Measurements from ENCODE around the gene PDZD2.

PDZD2 gene

DNA sequence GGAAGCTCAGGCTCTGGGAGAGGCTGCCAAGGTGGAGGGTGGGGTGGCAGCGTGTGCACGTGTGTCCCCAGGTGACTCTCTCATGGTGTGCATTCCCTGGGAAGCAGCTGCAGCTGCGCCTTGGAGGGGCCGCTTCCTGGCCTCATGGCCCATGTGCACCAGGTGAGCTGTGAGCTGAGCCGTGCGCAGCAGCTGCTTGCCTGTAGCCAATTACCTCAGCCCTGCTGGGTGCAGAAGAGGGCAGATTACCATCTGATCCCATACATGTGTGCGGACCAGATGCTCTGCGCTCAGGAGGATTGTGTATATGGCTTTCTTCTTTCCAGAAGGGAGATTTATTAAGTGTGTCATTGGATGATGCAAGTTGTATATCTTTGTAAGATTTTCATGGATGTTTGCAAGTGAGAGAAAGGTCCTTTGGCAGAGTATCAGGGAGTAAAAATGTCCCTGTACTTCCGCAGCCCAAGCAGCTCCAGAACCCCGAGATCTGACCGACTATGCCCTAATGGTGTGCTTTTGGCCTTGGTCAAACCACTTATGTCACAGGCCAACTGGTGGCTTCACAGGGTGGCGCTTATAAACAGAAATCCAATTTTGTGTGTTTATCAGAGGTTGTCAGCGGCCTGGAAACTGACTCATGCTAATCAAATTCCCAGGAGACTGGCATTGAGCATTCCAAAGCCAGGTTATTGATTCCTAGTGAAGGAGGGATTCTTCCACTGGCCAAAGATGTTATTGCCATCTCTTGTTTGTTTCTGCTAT lies 305.9 kb downstream of the PDZD2 start:
- no peak overlapping the region for H2AFZ ChIP-seq (ENCODE audit: low read length, unreplicated experiment)
- peaks cover 76% of the 10 kb centered on the region for H3K27me3 ChIP-seq (ENCODE audit: insufficient read depth, low read length)
- no peak overlapping the region for H3K4me3 ChIP-seq (ENCODE audit: low read depth, low read length)
- H3K79me2 ChIP-seq (ENCODE audit: control insufficient read depth, insufficient read depth, low read length, unreplicated experiment): no peaks in the 10 kb centered on the region
- no peaks in the 10 kb centered on the region for H3K4me1 ChIP-seq (ENCODE audit: control insufficient read depth, insufficient read depth, low read length, unreplicated experiment)
- no peak overlapping the region for H3K27ac ChIP-seq (ENCODE audit: low read depth, low read length)
- no peaks in the 10 kb centered on the region for H3K36me3 ChIP-seq (ENCODE audit: insufficient read depth, low read length)

DNA sequence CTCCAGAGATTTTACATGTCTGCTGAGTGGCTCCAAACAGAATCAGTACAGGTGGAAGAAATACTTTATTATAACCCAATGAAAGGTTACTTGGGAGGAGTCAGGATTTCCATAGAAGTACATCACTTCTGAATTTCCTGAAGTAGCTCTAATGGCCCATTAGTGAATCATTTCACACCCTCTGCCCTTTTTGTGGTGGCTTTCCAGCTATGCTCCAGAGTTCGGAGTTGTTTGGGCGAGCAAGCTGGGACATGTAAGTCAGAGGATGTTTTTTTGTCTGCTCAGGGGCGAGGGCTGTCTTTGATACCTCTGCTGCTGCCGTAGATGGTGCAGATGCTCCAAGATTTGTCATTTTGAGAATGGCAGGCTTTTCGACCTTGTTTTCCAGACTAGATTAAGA lies 309.1 kb downstream of the PDZD2 start:
- no peak overlapping the region for H2AFZ ChIP-seq (ENCODE audit: low read length, unreplicated experiment)
- H3K4me3 ChIP-seq (ENCODE audit: low read depth, low read length): no peak overlapping the region
- H3K27me3 ChIP-seq (ENCODE audit: insufficient read depth, low read length): peaks cover 67% of the 10 kb centered on the region
- no peaks in the 10 kb centered on the region for H3K36me3 ChIP-seq (ENCODE audit: insufficient read depth, low read length)
- no peak overlapping the region for H3K27ac ChIP-seq (ENCODE audit: low read depth, low read length)
- no peaks in the 10 kb centered on the region for H3K4me1 ChIP-seq (ENCODE audit: control insufficient read depth, insufficient read depth, low read length, unreplicated experiment)
- H3K79me2 ChIP-seq (ENCODE audit: control insufficient read depth, insufficient read depth, low read length, unreplicated experiment): no peaks in the 10 kb centered on the region

DNA sequence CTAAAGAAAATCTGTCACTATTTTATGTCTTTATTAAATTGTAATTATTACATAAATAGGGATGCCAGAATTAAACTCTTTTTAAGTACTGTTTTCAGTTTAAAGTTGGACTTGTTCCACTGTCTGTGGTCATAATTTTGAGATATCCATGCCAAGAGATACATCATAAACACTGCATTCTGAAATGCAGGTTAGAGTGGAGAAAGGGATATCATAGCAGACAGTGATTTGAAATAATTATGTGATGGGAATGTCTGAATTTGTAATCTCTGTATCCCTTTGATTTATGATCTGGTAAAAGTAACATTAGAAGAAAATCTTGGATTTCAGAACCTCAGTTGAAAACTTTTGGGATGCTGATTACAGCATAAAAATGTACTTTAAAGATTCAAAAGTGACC lies 313.1 kb downstream of the PDZD2 start:
- Histone ChIP-seq H3K36me3 (ENCODE audit: insufficient read depth, low read length) (no peaks in the 10 kb centered on the region), H2AFZ (ENCODE audit: low read length, unreplicated experiment) (no peak overlapping the region), H3K79me2 (ENCODE audit: control insufficient read depth, insufficient read depth, low read length, unreplicated experiment) (no peaks in the 10 kb centered on the region), H3K4me1 (ENCODE audit: control insufficient read depth, insufficient read depth, low read length, unreplicated experiment) (peaks cover 5% of the 10 kb centered on the region), H3K27ac (ENCODE audit: low read depth, low read length) (no peak overlapping the region), H3K4me3 (ENCODE audit: low read depth, low read length) (no peak overlapping the region), H3K27me3 (ENCODE audit: insufficient read depth, low read length) (peaks cover 30% of the 10 kb centered on the region)

DNA sequence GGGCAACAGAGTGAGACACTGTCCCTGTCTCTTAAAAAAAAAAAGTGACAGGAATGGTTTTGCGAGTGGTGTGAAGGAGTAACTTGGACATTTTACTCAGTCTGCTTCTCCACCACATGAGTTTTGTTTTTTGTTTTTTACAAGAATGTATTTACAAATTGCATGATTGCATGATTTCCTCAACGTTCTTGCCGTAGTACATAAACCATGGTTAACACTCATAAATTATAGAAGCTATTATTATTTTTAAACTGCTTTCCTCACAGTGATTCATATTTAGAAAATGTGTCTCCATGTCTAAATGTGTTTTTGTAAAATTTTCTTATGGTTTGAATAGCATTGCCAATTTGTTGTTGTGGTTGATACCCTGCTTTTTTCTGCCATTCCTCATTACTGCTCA lies 315.2 kb downstream of the PDZD2 start:
- H3K79me2 ChIP-seq (ENCODE audit: control insufficient read depth, insufficient read depth, low read length, unreplicated experiment): no peaks in the 10 kb centered on the region
- no peak overlapping the region for H3K4me3 ChIP-seq (ENCODE audit: low read depth, low read length)
- no peak overlapping the region for H2AFZ ChIP-seq (ENCODE audit: low read length, unreplicated experiment)
- no peak overlapping the region for H3K27ac ChIP-seq (ENCODE audit: low read depth, low read length)
- peaks cover 5% of the 10 kb centered on the region for H3K4me1 ChIP-seq (ENCODE audit: control insufficient read depth, insufficient read depth, low read length, unreplicated experiment)
- H3K27me3 ChIP-seq (ENCODE audit: insufficient read depth, low read length): peaks cover 32% of the 10 kb centered on the region
- H3K36me3 ChIP-seq (ENCODE audit: insufficient read depth, low read length): no peaks in the 10 kb centered on the region

DNA sequence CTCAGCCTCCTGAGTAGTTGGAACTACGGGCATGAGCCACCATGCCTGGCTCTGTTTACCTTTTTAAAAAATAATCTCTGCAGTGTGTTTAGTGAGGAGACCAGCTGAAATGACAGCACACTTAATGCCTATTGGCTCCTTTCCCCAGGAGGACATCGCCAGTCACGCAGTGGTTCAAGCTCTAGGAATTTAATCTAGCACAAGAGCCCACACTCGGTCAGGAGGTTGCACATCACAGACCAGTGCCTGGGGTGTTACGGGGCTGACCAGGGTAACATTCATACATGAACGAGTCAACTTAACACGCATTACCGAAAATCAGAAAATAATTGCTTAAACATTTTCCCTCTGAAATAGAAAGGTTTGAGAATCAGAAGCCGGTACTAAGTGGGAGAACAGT lies 318.2 kb downstream of the PDZD2 start:
- H2AFZ ChIP-seq (ENCODE audit: low read length, unreplicated experiment): no peak overlapping the region
- no peak overlapping the region for H3K4me3 ChIP-seq (ENCODE audit: low read depth, low read length)
- no peaks in the 10 kb centered on the region for H3K79me2 ChIP-seq (ENCODE audit: control insufficient read depth, insufficient read depth, low read length, unreplicated experiment)
- H3K27me3 ChIP-seq (ENCODE audit: insufficient read depth, low read length): peaks cover 34% of the 10 kb centered on the region
- H3K4me1 ChIP-seq (ENCODE audit: control insufficient read depth, insufficient read depth, low read length, unreplicated experiment): peaks cover 5% of the 10 kb centered on the region
- H3K36me3 ChIP-seq (ENCODE audit: insufficient read depth, low read length): no peaks in the 10 kb centered on the region
- H3K27ac ChIP-seq (ENCODE audit: low read depth, low read length): no peak overlapping the region

DNA sequence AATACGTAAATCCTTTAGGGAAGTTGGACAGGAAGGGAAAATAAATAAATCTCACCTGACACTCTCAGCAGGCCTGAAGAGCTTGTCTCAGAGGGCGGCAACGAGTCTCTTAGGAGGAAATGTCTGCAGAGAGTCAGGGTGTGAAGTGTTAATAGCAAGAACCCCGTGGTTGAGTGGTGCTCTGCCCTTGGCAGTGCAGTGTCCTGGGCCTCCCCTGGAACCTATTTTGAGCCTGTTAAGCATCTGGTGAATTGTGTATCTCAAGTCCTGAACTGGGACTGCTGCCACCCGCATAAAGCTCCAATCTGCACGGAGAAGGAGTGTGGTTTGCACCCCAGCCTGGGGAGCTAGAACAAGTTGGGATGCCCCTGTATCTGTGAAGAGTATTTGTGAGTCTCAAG lies 323.4 kb downstream of the PDZD2 start:
- no peak overlapping the region for H2AFZ ChIP-seq (ENCODE audit: low read length, unreplicated experiment)
- H3K27me3 ChIP-seq (ENCODE audit: insufficient read depth, low read length): peaks cover 70% of the 10 kb centered on the region
- H3K27ac ChIP-seq (ENCODE audit: low read depth, low read length): no peak overlapping the region
- no peaks in the 10 kb centered on the region for H3K79me2 ChIP-seq (ENCODE audit: control insufficient read depth, insufficient read depth, low read length, unreplicated experiment)
- H3K4me1 ChIP-seq (ENCODE audit: control insufficient read depth, insufficient read depth, low read length, unreplicated experiment): peaks cover 4% of the 10 kb centered on the region
- no peak overlapping the region for H3K4me3 ChIP-seq (ENCODE audit: low read depth, low read length)
- H3K36me3 ChIP-seq (ENCODE audit: insufficient read depth, low read length): no peaks in the 10 kb centered on the region

DNA sequence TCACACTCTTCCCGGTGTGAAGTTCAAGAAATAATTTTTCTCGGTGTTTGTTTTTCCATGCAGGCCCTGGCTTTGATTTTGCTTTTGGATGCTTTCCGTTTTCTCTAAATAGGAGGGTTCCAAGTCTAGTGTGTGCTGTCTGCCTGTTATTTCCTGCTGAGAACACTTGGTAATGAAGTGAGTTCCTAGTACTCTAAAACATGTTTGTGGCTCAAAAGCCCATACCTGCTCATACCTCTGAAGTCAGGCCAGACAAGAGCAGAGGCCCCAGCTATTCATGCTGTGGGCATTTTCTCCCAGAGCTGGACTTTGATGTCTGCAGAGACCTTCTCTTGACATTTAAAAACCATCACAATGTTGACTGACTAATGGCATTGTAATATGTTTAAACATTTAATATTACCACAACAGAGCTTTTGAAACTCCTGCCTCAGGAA lies 324.0 kb downstream of the PDZD2 start:
- H3K4me1 ChIP-seq (ENCODE audit: control insufficient read depth, insufficient read depth, low read length, unreplicated experiment): peaks cover 4% of the 10 kb centered on the region
- H3K27me3 ChIP-seq (ENCODE audit: insufficient read depth, low read length): peaks cover 71% of the 10 kb centered on the region
- H2AFZ ChIP-seq (ENCODE audit: low read length, unreplicated experiment): no peak overlapping the region
- H3K27ac ChIP-seq (ENCODE audit: low read depth, low read length): no peak overlapping the region
- H3K36me3 ChIP-seq (ENCODE audit: insufficient read depth, low read length): no peaks in the 10 kb centered on the region
- no peak overlapping the region for H3K4me3 ChIP-seq (ENCODE audit: low read depth, low read length)
- no peaks in the 10 kb centered on the region for H3K79me2 ChIP-seq (ENCODE audit: control insufficient read depth, insufficient read depth, low read length, unreplicated experiment)

DNA sequence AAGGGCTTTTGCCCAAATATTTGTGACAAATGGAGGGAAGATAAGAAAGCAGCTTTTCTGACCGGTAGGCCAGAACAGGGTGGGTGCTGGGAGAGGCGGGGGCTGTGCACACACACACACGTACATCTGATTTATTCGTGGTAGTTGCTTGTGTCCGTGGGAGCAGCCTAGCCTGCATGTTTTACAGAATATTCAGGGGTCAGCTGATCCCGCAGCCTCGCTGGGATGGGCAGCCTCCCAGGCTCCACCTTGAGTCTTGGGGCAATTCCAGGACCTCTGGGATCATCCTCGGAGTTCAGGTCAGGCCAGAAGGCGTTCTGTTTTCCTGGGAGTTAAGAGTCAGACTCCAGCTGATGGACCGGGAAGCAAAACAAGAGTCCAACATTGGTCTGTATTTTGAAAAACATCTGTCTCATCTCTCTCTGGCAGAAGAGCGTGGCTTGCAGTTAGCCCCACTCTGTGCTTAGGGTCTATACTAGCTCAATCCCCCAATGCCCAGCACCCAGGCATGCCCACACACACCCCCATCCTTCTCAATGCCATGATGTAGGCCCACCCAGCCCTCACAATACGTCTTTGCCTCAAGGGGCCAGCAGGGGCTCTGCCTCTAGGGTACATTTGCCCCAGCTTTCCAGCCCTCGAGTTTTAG lies 324.6 kb downstream of the PDZD2 start:
- Histone ChIP-seq H3K27me3 (ENCODE audit: insufficient read depth, low read length) (peaks cover 75% of the 10 kb centered on the region), H3K27ac (ENCODE audit: low read depth, low read length) (no peak overlapping the region), H2AFZ (ENCODE audit: low read length, unreplicated experiment) (no peak overlapping the region)

DNA sequence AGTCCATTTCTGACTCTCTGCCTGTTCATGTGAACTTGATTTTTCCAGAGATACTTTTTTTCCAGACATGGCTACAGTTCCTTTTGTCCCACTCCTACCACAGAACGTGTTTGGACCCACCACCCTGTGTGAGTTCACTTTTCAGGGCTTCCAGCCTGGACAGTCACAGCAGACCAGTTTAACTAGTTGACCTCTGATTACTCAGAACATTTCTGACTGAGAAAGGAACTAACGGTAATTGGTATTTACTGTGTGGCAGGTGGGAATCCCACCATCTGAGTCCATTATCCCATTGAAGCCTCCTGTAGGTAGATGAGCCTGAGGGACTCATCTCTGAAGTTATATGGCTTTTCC lies 325.1 kb downstream of the PDZD2 start:
- Histone ChIP-seq H3K27me3 (ENCODE audit: insufficient read depth, low read length) (peaks cover 80% of the 10 kb centered on the region), H3K27ac (ENCODE audit: low read depth, low read length) (no peak overlapping the region), H3K79me2 (ENCODE audit: control insufficient read depth, insufficient read depth, low read length, unreplicated experiment) (no peaks in the 10 kb centered on the region), H3K4me1 (ENCODE audit: control insufficient read depth, insufficient read depth, low read length, unreplicated experiment) (peaks cover 4% of the 10 kb centered on the region), H3K4me3 (ENCODE audit: low read depth, low read length) (no peak overlapping the region), H3K36me3 (ENCODE audit: insufficient read depth, low read length) (no peaks in the 10 kb centered on the region), H2AFZ (ENCODE audit: low read length, unreplicated experiment) (no peak overlapping the region)

More for the DNA sequence above, 324.6 kb downstream of the PDZD2 start:
- Histone ChIP-seq H3K36me3 (ENCODE audit: insufficient read depth, low read length) (no peaks in the 10 kb centered on the region), H3K4me1 (ENCODE audit: control insufficient read depth, insufficient read depth, low read length, unreplicated experiment) (peaks cover 4% of the 10 kb centered on the region), H3K4me3 (ENCODE audit: low read depth, low read length) (no peak overlapping the region), H3K79me2 (ENCODE audit: control insufficient read depth, insufficient read depth, low read length, unreplicated experiment) (no peaks in the 10 kb centered on the region)

DNA sequence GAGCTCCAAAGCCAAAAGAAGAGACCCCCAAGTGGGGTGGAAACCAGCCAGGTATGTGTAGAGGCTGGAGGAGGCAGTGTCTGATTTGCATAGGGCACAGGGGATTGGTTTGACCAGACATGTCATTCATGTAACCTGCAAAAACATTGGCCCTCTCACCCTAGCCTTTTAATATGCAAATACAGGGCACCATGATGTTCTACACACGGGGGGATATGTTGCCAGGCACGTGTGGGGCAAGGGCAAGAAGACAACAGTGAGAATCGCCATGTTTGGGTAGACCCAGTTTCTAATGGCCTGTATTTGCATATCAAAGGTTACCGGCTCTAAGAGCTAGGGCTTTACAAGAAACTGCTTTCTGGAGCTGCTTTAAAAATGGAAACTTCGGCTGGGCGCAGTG lies 326.3 kb downstream of the PDZD2 start:
- no peaks in the 10 kb centered on the region for H3K36me3 ChIP-seq (ENCODE audit: insufficient read depth, low read length)
- peaks cover 72% of the 10 kb centered on the region for H3K27me3 ChIP-seq (ENCODE audit: insufficient read depth, low read length)
- no peaks in the 10 kb centered on the region for H3K79me2 ChIP-seq (ENCODE audit: control insufficient read depth, insufficient read depth, low read length, unreplicated experiment)
- no peak overlapping the region for H3K27ac ChIP-seq (ENCODE audit: low read depth, low read length)
- H3K4me1 ChIP-seq (ENCODE audit: control insufficient read depth, insufficient read depth, low read length, unreplicated experiment): peaks cover 4% of the 10 kb centered on the region
- H3K4me3 ChIP-seq (ENCODE audit: low read depth, low read length): no peak overlapping the region
- H2AFZ ChIP-seq (ENCODE audit: low read length, unreplicated experiment): no peak overlapping the region

DNA sequence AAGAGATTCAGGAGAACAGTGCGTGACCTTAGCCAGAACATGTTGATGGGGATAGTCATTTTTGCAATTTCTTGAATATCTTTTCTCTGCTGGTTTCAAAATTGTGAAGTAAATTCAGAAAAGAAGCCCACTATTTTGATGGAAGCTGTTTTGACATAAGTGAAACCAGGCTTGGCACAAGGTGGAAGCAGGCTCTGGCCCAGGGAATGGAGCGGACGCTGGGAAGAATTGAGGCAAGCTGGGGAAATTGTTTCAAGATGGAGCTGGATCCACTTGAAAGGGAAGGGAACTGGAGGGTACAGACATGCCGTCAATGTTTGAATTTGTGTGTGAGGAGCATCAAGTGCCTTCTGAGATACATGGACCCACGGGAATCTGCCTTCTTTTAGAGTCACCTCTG lies 328.0 kb downstream of the PDZD2 start:
- no peaks in the 10 kb centered on the region for H3K36me3 ChIP-seq (ENCODE audit: insufficient read depth, low read length)
- H3K4me1 ChIP-seq (ENCODE audit: control insufficient read depth, insufficient read depth, low read length, unreplicated experiment): peaks cover 4% of the 10 kb centered on the region
- H3K27me3 ChIP-seq (ENCODE audit: insufficient read depth, low read length): peaks cover 74% of the 10 kb centered on the region
- H2AFZ ChIP-seq (ENCODE audit: low read length, unreplicated experiment): no peak overlapping the region
- no peak overlapping the region for H3K27ac ChIP-seq (ENCODE audit: low read depth, low read length)
- no peaks in the 10 kb centered on the region for H3K79me2 ChIP-seq (ENCODE audit: control insufficient read depth, insufficient read depth, low read length, unreplicated experiment)
- H3K4me3 ChIP-seq (ENCODE audit: low read depth, low read length): no peak overlapping the region

All from ACC112 (cell line).